ENCODE data around the gene ARSK.
A peak's percentile ranks its signal among the peaks of the same experiment; 100 is the strongest.
"Not testable (repeated sequence)": the region's sequence is repeated elsewhere in the genome, so short reads cannot be mapped to it uniquely, and the experiment has no call there.

The ARSK gene

DNA sequence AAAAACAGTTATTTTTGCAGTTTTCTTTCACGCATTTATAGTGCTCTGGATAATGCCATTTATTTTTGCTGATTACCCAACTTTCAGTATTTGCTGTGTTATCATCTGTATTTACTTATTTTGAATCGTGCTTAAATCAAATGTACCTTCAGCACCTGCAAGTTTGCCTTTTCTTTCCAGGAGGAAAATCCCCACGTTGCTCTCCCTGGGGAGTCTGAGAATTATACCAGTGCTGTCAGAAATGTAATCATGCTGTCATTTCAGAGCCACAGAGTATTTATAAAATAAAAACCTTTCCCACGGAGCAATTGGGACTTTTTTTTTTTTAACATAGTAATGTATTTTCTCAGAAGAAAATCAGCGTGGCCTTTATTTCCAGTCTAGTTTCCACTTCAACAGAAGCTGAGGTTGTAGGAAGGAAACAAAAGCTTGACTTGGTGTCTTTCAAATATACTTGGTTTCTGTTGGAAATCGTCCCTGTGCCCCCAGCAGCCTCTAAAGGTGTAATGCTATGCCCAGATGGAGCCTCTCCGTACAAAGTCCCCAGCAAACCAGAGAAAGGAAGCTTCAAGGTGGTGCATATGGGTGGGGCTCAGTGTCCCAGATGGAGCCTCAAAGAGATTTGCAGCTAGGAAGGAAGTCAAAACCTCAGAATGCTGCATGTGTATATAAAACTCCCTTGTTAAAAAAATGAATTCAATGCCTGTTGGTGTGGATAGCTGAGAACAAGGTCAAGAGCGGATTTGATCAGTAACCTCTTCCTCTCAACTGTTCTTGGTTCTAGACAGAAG is 67.1 kb downstream of the ARSK start:
- no peak for DNase-seq

- no peak for DNase-seq
These were observed 68.8 kb downstream of the ARSK start for GRCh38 chr5:95623706-95624105.

DNA sequence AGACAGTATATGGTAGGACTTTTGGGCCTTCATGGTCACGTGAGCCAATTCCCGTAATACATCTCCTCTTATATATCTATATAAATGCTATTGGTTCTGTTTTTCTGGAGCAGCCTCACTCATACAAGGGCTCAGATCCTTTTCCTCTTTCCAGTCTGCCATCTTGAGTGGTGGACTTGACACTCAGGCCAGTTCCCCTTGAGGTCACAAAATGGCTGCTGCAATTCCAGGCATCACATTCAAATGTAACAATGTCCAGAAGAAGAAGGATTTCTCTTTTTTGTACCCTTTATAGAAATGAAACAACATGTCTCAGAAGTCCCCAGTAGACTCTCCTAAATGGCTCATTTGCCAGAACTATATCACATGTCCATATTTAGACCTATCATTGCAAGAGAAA is 69.5 kb downstream of the ARSK start:
- no peak for DNase-seq

DNA sequence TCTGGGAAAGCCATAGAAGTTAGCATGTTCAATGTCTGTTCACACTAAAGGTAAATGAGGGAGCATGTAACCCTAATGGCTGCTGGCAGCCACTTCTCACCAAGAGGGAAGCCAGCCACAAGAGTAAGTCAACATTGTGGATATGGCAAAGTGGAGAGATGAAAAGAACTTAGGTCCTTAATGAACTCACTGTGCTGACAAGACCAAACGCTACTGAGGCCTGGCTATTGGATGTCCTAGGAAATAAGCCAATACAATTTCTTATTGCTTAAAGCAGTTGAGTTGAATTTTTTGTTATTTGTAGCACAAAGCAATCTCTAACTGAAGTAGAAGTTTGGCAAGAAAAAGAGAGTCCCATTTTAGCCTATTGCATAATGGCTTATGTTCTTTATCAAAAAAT is 71.8 kb downstream of the ARSK start:
- DNase-seq = no peak

GRCh38 chr5:95627971-95628810 is 73.3 kb downstream of the ARSK start:
- DNase-seq = no peak

- no peak for DNase-seq
These were observed 74.0 kb downstream of the ARSK start for GRCh38 chr5:95628933-95629332.

GRCh38 chr5:95630394-95630917 is 75.6 kb downstream of the ARSK start:
- DNase-seq = no peak

- DNase-seq = no peak
These were observed 76.5 kb downstream of the ARSK start for GRCh38 chr5:95631255-95631958.

DNA sequence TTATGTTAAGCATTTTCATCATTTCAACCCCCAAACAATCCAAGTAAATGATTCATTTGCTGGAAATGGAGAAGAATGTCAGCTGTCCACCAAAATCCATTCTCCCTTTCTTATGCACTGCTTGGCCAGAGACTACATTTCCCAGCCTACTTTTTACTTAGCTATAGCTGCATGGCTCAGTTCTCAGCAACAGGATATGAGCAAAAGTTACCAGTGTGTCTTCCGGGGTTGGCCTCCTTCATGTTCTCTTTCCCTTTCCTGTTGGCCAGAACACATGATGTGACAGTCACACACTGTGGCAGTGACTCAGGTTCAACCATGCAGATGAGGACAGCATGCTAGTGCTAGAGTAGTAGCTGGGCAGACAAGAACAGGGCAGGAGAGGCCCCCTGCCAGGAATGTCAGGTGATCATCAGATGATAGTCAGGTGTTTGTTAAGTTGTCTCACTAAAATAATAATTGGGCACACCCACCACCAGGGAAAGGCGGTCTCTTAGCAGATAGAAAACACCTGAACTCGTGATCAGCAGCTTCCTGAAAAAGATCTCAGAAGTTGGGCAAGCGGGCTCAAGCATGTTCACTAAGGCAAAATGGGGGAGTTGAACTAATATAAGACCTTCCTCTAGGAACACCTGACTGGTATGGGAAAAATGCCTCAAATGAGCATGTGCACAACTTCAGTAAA is 77.2 kb downstream of the ARSK start:
- DNase-seq = peak; percentile 22

GRCh38 chr5:95632942-95633341 is 78.0 kb downstream of the ARSK start:
- DNase-seq = not testable (repeated sequence)

DNA sequence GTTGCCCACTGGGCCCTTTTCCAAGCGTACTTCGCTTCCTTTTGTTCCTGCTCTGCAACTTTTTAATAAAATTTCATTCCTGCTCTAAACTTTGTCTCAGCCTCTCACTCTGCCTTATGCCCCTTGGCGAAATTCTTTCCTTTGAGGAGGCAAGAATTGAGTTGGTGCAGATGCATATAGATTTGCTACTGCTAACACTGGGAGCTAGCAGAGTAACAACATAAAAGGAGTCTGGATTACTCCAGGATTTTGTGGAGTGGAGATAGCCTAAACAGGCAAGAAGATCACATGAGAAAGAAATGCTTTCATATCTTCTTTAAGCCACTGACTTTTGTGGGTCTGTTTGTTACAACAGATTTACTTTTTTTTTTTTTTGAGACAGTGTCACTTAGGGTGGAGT is 78.8 kb downstream of the ARSK start:
- no peak for DNase-seq

DNA sequence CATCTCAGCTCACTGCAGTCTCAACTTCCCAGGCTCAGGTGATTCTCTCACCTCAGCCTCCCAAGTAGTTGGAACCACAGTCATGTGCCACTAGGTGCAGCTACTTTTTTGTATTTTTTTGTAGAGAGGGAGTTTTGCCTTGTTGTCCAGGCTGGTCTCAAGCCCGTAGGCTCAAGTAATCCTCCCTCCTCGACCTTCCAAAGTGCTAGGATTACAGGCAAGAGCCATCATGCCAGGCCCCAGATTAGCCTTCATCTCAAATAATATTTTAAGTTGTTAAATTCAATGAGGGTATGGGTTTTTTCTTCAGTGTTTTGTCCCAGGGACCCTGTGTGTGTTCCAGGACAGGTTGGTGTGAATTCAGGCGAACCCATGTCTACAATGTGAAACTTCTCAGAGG is 79.2 kb downstream of the ARSK start:
- DNase-seq = no peak

DNA sequence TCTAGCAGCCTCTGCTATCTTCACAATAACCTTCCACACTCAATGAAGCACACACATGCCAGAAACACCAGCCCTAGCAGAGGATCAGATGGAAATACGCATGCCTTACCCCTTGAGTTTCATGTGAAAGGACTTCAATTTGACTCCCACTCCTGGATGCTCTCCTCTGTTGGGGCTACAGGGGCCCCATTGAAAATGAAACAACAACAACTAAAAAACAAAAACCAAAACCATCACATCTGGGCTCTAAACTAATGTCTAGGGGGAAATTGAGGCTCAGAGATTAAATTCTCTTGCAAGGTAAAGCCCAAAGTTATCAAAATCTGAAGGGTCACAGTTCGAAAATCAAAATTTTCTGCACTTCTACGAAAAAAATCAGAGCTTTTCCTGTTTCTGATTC is 83.7 kb downstream of the ARSK start:
- no peak for DNase-seq

DNA sequence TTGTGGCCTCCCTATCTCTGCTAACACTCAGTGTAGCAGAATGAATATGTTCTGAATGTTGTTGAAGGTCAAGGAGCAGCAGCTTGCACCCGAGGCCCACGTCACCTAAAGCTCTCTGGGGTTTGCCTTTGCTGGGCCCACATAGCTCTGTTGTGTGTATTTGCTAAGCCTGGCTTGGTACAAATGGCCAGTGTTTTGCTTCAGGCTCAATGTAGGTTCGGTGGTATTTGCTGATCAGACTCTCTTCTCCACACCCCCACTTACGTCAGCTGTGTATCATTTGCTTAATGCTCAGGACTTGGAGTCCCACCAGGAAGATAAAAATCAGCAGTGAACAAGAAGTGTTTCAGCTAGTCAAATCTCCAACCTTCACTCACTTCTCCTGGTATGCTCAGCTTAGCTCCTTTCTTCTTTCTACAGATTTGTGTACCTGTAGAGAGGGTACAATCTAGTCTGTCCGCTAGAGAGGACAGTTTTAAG is 86.9 kb downstream of the ARSK start:
- DNase-seq = no peak

- DNase-seq = no peak
These were observed 88.3 kb downstream of the ARSK start for GRCh38 chr5:95643152-95643551.

DNA sequence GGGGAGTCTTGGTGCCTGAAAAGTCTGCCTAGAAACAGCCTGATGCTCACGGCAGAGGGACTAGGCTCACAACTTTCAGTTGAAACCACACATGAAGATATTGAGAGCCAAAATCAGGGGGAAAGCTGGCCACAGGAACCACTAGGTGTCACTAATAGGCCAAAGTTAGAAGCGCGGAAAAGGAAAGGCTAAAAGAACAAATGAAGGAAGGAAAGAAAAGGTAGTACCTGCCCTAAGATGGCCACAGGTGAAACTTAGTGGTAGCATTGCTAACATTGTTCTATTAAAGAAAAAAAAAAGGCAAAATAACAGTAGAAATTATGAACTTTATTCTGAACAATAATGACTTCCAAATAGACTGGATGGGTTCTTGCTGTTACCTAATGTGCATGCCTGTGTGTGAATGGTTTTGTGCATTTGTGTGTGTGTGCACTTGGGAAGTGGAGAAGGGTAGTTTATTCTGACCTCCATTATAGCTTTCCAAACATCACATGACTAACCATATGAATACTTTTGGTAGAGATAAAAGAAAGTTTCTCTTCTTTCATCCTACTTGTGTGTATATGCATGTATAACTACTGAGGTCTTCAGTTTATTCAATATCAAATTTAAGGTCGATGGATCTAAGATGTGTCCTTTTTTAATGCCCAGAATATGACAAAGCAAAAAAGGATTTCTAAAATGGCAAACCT is 89.6 kb downstream of the ARSK start:
- no peak for DNase-seq

GRCh38 chr5:95646226-95646568 is 91.3 kb downstream of the ARSK start:
- DNase-seq = not testable (repeated sequence)

DNA sequence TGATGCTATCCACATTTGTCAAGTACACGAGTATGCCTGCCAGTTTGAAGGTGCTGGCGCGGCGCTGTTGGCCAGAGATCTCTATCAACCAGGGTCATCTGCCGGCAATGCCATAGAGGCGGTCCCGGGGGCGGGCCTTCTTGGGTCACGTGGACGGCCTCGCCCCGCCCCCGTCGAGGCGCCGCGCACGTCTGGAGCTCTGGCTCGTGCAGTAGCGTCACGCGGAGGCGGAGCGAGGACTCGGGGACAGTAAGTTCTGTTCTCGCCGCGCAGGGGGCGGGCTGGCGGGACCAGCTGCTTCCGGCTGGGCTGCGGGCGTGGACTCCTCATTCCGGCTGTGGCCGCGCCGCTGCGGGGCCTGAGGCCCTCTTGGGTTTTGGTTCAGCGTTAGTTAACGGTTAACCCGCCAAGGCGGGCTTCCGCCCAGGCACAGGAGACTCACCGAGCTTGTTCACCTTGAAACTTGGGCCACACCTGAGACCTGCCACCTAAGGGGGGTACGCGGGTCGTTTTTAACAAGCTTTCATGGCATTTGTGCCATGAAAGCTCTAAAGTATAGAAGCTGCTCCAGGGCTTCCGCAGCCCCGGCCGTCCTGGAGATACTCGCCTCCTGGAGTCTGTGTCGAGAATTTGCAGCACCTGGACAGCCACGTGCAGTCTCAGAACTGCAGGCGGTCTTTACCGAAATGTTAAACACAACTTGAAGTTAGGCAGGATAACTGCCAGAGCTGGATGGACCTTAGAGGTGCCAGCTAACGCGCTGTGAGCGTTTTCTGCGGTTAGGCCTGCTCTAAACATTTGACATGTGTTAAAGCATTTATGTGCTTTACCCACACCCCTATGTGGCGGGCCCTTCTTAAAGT is 91.9 kb downstream of the ARSK start, which contains the start of gene RFESD:
RFESD (plus strand) TSS at position 209 of the 863 bp plus-strand sequence. CDS start 5,495 bp downstream, outside the sequence.
- DNase-seq = no peak

DNA sequence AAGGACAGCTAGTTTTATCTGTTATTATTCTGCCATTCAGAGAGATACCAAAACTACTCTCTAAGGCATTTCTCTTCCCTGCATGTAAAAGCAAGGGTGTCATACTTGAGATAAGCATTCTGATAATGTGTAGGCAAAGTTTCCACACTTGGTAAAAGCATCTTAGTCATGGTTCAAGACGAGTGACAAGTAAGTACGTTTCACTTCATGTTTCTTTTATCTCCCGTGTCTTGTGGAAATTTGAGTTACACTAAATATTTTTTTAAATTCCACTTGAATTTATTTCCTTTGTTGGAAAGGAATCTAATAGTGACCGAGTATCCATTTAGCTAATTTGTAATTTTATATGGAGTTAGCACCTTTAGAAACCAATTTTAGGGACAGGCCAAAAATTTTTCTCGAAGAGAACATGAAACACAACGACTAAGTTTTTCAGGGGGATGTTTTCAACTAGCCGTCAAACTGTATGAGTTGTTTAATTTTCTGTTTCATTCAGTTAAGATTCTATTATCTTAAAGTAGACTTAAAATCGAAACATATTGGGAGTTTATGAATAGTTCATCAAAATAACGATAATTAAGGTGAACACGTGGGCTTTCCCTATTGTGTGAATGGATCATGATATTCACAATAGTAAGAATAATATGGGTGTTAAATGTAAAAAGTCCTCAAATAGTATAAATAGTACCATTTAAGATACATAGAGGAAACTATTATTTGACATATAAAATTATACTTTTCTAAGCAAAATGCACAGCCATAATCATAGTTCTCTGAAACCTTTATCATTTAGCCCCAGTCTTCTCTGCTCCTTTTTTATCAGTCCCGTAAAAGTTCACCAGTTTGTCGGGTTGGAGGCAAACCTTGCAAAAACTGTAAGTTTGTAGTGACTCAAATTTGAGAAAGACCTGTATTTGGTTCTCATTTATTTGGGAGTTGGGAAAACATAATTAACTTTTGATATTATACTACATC is 93.3 kb downstream of the ARSK start:
- DNase-seq = no peak

DNA sequence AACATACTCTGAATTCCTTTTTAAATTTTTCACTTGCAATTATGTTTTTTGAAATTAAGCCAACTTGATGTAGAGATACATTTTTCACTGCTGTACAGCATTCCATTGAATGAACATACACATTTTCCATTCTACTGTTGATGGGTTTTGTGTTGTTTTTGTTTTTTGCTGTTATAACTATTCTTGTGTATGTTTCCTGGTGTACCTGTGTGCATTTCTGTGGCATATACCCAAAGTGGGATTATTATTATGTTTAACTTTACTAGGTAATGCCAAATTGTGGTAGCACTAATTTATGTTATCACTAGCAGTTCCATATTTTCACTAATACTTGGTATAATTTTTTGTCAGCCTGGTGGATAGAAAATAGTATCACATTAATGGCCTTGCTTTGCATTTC is 94.4 kb downstream of the ARSK start:
- no peak for DNase-seq
